Sigmoid colon (tissue), 7 donors: ENCODE results near the gene SEMA4B. TPM values are rescaled to one million over a fixed set of nuclear protein-coding genes. Genes with fewer than 3 reads are reported as not detected.
"Not testable (repeated sequence)": the region's sequence is repeated elsewhere in the genome, so short reads cannot be mapped to it uniquely, and the experiment has no call there.

Experiments
- DNase-seq: peaks from one replicate; pipeline ENCODE4 v3.0.0-alpha.2; 2019
- H3K27ac ChIP-seq, 4 donors: fragments of 200-600 bp; sonication (generic); one replicate each; pipeline ENCODE4 v1.5.1; 2016 to 2019; ENCODE audit warnings: mild to moderate bottlenecking in 1 of 4
- H3K27me3 ChIP-seq, 3 donors: fragments of 200-600 bp; sonication (generic); one replicate each; pipeline ENCODE4 v1.5.1; 2019; ENCODE audit warnings: mild to moderate bottlenecking in 1 of 3
- H3K36me3 ChIP-seq, 4 donors: fragments of 200-600 bp; sonication (generic); one replicate each; pipeline ENCODE4 v1.5.1; 2016 to 2019
- H3K4me1 ChIP-seq, 4 donors: fragments of 200-600 bp; sonication (generic); one replicate each; pipeline ENCODE4 v1.5.1; 2017 to 2019
- H3K4me3 ChIP-seq, 4 donors: fragments of 200-600 bp; sonication (generic); one replicate each; pipeline ENCODE4 v1.5.1; 2017 to 2019; ENCODE audit warnings: mild to moderate bottlenecking in 2 of 4, moderate library complexity in 1 of 4
- H3K9me3 ChIP-seq, 4 donors: fragments of 200-600 bp in 3 of 4; sonication (generic) in 3 of 4; one replicate each; pipeline versions ENCODE4 v1.5.1 to v1.6.1; 2013 to 2019
- CTCF ChIP-seq, 4 experiments: fragments of 450-650 bp in 3 of 4; fragments of 200-600 bp in 1 of 4; IDR thresholded peaks; one replicate each; pipeline ENCODE4 v1.5.1; 2016 to 2019; ENCODE audit warnings: antibody characterized with exemption in 4 of 4, mild to moderate bottlenecking in 3 of 4, moderate library complexity in 2 of 4
- EP300 ChIP-seq, 4 donors: sonication (generic); formaldehyde crosslinking; IDR thresholded peaks; one replicate each; pipeline ENCODE4 v1.6.1; 2017; ENCODE audit warnings: antibody characterized with exemption in 4 of 4
- POLR2A ChIP-seq, 2 donors: fragments of 450-650 bp; IDR thresholded peaks; one replicate each; pipeline ENCODE4 v1.6.1; 2016; ENCODE audit warnings: antibody characterized with exemption in 2 of 2, mild to moderate bottlenecking in 2 of 2, moderate library complexity in 2 of 2
- POLR2AphosphoS5 ChIP-seq, 4 donors: sonication (generic); formaldehyde crosslinking; IDR thresholded peaks; one replicate each; pipeline ENCODE4 v1.6.1; 2017; ENCODE audit warnings: antibody characterized with exemption in 4 of 4
- WGBS, 2 donors: extraction: QIAGEN DNeasy Blood & Tissue Kit; methylation state at CpG; one replicate each; pipeline ENCODE4 v1.1.7; 2013; 5-methylcytosine and 5-hydroxymethylcytosine counted together
- intact Hi-C: fragments of 100-400 bp; cut with DNase I; formaldehyde crosslinking; loops from one replicate; pipeline ENCODE4 v1.15.1; 2023
- polyA plus RNA-seq, 3 donors: library from polyadenylated mRNA; stranded (reverse); fragments of 200-250 nt; gene quantifications; one replicate each; pipeline ENCODE4 v1.2.3, GENCODE V29; 2013
- total RNA-seq, 4 donors: library from RNA; depleted of rRNA; stranded (reverse); fragments of >200 nt; gene quantifications; one replicate each; pipeline ENCODE4 v1.1.0, GENCODE V29; 2016
- donor health status: healthy with polysubstance abuse.
- donor health status: Bipolar disorder and iron deficiency.
- donor health status: healthy.

The SEMA4B gene
- total and polyA plus RNA-seq, 7 donors, result 10.6 to 94.5 (median 50.7) TPM

DNA sequence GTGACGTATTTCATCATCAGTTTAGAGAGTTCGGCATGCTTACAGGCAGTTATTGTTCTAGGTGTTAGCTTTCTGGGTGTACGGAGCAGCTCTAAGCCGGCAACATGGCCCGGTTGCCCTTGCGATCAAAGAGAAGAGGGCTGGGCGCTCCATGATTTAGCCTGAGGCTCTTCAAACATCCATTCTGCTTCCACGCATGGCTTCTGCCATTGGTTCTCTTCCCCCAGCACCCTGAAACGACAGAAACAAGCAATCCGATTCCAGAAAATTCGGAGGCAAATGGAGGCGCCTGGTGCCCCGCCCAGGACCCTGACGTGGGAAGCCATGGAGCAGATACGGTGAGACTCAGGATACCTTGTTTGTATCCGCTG is 64.9 kb downstream of the SEMA4B start:
- TF ChIP-seq EP300 (IDR thresholded peaks at IDR 0.05) (no peak), CTCF (IDR thresholded peaks at IDR 0.05) (no peak), POLR2A (IDR thresholded peaks at IDR 0.05) (no peak), POLR2AphosphoS5 (IDR thresholded peaks at IDR 0.05) (no peak)
- 0% methylated on average over 16 of the region's 16 CpGs for WGBS, 2 donors
- Histone ChIP-seq H3K36me3 (peaks cover 0 to 26% (median 13%) of the 10 kb centered on the region in 4 donors), H3K27ac (peak overlapping the region; percentile 93 to 99 (median 96)), H3K9me3 (no peaks in the 10 kb centered on the region), H3K27me3 (no peaks in the 10 kb centered on the region), H3K4me1 (peaks cover 0 to 51% (median 46%) of the 10 kb centered on the region in 4 donors), H3K4me3 (peak overlapping the region; percentile 64 to 85 (median 77))
- DNase-seq, result peak; percentile 73
- intact Hi-C loops, result loop anchor here (1.0 kb wide), 1 partner anchor 32 kb away; the partner anchor contains the start of gene GDPGP1

DNA sequence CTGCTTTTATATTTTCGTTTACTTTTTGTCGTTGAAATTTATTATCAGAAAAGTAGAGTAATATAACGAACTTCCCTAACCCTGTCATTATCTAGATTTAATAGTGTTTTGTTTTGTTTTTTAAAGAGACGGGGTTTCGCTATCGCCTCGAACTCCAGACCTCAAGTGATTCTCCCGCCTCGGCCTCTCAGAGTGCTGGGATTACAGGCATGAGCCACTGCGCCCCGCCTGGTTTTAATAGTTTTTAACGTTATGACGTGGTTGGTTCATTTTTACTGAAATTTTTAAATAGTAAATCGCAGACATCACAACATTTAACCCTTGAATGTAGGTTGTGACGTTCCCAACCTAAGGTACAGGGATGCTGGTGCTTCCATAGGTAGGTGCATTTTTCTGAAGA is 65.4 kb downstream of the SEMA4B start:
- peaks cover 0 to 55% (median 50%) of the 10 kb centered on the region in 4 donors for H3K4me1 ChIP-seq
- H3K9me3 ChIP-seq, result no peaks in the 10 kb centered on the region
- no peak for DNase-seq
- peaks cover 0 to 31% (median 17%) of the 10 kb centered on the region in 4 donors for H3K36me3 ChIP-seq
- WGBS, 2 donors, result 4 to 17% methylated on average over 15 of the region's 15 CpGs
- H3K4me3 ChIP-seq, result peak overlapping the region; percentile 64 to 85 (median 77)
- peak overlapping the region; percentile 93 to 99 (median 96) for H3K27ac ChIP-seq
- TF ChIP-seq POLR2AphosphoS5 (IDR thresholded peaks at IDR 0.05) (peak in 1 of 4 donors; percentile 16), POLR2A (IDR thresholded peaks at IDR 0.05) (no peak)
- no peaks in the 10 kb centered on the region for H3K27me3 ChIP-seq
- intact Hi-C loops, result loop anchor here (1.0 kb wide), 1 partner anchor 32 kb away; the partner anchor contains the start of gene GDPGP1

GRCh38 chr15:90268415-90268814 is 67.3 kb downstream of the SEMA4B start:
- no peak for TF ChIP-seq POLR2AphosphoS5 (IDR thresholded peaks at IDR 0.05)
- no peak for TF ChIP-seq CTCF (IDR thresholded peaks at IDR 0.05)
- no peak for TF ChIP-seq EP300 (IDR thresholded peaks at IDR 0.05)
- H3K36me3 ChIP-seq, result peaks cover 0 to 48% (median 26%) of the 10 kb centered on the region in 4 donors
- DNase-seq, result no peak
- 9 to 55% methylated on average over 1 of the region's 1 CpG for WGBS, 2 donors
- peaks cover 0 to 56% (median 53%) of the 10 kb centered on the region in 4 donors for H3K4me1 ChIP-seq
- H3K27ac ChIP-seq, result peak overlapping the region in 1 of 4 donors; percentile 93
- no peaks in the 10 kb centered on the region for H3K9me3 ChIP-seq
- H3K4me3 ChIP-seq, result peak overlapping the region in 1 of 4 donors; percentile 64
- H3K27me3 ChIP-seq, result no peaks in the 10 kb centered on the region
- intact Hi-C loops, result no loop called here

GRCh38 chr15:90270502-90271150 is 69.5 kb downstream of the SEMA4B start:
- Histone ChIP-seq H3K36me3 (peaks cover 0 to 68% (median 28%) of the 10 kb centered on the region in 4 donors), H3K9me3 (no peaks in the 10 kb centered on the region), H3K4me1 (peaks cover 0 to 47% (median 46%) of the 10 kb centered on the region in 4 donors), H3K27ac (no peak overlapping the region), H3K27me3 (no peaks in the 10 kb centered on the region), H3K4me3 (no peak overlapping the region)
- WGBS, 2 donors, result 86 to 96% methylated on average over 10 of the region's 10 CpGs
- no peak for TF ChIP-seq POLR2A (IDR thresholded peaks at IDR 0.05)
- TF ChIP-seq CTCF (IDR thresholded peaks at IDR 0.05), result no peak
- no peak for TF ChIP-seq POLR2AphosphoS5 (IDR thresholded peaks at IDR 0.05)
- TF ChIP-seq EP300 (IDR thresholded peaks at IDR 0.05), result no peak
- no peak for DNase-seq
- intact Hi-C loops, result no loop called here

- Histone ChIP-seq H3K36me3 (peaks cover 0 to 70% (median 28%) of the 10 kb centered on the region in 4 donors), H3K9me3 (no peaks in the 10 kb centered on the region), H3K27ac (no peak overlapping the region), H3K4me3 (no peak overlapping the region), H3K4me1 (peaks cover 0 to 47% (median 44%) of the 10 kb centered on the region in 4 donors), H3K27me3 (no peaks in the 10 kb centered on the region)
- intact Hi-C loops, result no loop called here
- TF ChIP-seq CTCF (IDR thresholded peaks at IDR 0.05), result no peak
- TF ChIP-seq POLR2A (IDR thresholded peaks at IDR 0.05), result no peak
- no peak for TF ChIP-seq EP300 (IDR thresholded peaks at IDR 0.05)
- no peak for TF ChIP-seq POLR2AphosphoS5 (IDR thresholded peaks at IDR 0.05)
- DNase-seq, result no peak
- WGBS, 2 donors, result 72 to 83% methylated on average over 7 of the region's 7 CpGs
Measured at GRCh38 chr15:90271459-90272166, 70.5 kb downstream of the SEMA4B start.

GRCh38 chr15:90278467-90278866 is 77.3 kb downstream of the SEMA4B start:
- peaks cover 0 to 21% (median 2%) of the 10 kb centered on the region in 4 donors for H3K36me3 ChIP-seq
- H3K9me3 ChIP-seq, H3K4me1 ChIP-seq, H3K4me3 ChIP-seq, H3K27me3 ChIP-seq, intact Hi-C loops, H3K27ac ChIP-seq, DNase-seq: not testable (repeated sequence)
- WGBS, 2 donors, result 97 to 98% methylated on average over 12 of the region's 12 CpGs
